NCI-H2196 (cell line): ENCODE measurements around the gene AQP2.
A peak's percentile ranks its signal among the peaks of the same experiment; 100 is the strongest.

ENCODE experiments used
- DNase-seq: peaks from one replicate; lab custom pipeline; 2025; ENCODE audit not compliant: unreplicated experiment; lab: John Stamatoyannopoulos, UW

Gene AQP2

DNA sequence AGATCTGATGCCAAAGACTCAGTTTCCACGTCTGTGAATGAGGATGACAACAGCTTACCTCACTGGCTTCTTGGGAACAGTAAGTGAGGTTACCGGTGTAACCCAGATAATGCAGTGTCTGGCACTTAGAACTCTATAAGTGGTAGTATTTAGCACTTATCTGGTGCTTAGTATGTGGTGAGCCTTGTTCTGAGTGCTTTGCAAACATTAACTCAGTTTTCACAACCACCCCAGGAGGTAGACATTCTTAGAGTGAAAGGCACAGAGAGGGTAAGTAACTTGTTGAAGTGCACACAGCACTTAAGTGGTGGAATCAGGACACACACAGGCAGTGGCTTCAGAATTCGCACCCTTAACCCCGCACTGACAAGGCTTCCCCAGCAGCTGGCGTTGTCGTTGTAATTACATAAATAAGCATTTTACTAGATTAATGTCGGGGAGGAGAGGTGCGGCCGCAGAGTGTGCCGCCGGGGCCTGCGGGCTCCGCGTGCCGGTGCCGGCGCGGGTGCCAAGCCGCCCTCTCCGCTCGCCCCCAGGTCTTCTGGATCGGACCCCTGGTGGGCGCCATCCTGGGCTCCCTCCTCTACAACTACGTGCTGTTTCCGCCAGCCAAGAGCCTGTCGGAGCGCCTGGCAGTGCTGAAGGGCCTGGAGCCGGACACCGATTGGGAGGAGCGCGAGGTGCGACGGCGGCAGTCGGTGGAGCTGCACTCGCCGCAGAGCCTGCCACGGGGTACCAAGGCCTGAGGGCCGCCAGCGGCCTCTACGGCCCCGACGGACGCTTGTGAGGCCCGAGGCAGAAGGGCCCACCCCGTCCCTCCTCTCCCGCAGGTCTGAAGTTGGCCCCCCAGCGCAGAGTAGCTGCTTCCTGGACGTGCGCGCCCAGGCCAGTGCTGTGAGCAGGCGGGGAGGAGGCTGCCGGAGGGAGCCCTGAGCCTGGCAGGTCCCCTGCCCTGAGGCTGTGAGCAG lies 4.6 kb downstream of the AQP2 start:
- no peak for DNase-seq

DNA sequence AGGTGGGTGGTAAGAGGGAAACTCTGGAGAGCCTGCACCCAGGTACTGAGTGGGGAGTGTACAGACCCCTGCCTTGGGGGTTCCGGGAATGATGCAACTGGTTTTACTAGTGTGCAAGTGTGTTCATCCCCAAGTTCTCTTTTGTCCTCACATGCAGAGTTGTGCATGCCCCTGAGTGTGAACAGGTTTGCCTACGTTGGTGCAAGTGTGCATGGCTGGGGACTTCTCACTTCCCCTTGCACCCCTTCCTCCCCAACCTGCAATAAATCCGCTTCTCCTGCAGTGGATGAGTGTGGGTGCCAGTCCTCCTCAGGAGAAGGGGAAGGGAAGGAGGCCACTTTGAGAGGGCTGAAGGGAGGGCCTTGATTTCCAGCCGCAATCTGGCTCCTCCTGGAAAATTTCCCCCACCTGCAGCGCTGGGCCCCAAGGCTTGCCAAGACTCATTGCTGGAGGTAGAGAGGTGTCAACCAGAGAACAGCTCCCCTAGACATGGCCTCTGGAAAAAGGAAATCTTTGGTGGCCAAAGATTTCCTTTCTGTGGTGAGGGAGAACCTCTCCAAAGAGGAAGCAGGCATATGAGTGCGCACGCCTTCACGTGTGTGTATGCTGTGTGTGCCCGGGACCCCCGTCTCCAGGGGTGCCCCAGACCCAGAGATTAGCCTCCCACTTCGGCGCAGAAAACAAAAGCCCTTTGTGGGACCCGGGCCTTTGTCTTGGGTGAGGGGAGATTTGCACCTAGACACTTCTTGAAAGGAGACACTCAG lies 5.5 kb downstream of the AQP2 start:
- no peak for DNase-seq

DNA sequence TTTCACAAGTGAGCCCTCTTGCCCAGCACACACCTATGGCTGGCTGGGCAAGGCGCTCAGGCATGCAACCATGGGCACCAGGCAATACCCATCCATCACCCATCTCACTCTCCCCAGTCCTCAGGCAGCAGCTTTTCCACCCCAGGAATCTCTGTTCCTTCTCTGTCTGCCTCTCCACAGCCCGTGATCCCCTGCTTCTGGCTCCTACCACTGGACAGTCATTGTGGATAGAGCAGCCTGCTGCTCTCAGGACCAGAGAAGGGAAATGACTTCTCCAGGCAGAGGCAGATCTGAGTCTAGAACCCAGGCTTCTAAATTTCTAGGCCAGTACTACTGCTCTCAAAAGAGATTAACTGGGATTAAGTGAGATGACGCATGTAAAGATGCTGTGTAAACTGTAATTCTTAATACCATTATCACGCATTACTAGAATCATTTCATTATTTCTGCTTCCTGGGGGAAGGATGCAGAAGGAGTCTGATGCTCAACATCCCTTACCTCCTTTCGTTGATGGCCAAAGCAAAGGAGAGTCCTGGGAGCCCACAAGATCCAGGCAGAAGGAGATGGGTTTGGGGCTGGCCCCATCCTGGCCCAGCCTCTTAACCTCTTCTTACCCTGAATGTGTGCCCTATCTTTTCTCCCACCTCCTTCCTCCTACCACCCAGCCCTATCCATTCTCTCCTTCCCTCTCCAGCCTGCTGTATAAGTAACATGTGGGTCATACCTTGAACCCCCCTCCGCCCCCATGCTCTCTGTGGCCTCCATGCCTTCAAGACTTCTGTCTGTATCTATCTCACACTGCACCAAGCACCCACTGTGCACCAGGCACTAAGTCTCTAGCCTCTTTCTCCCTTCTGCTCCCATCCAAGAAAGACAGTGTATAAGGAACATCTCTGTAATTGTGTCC lies 6.4 kb downstream of the AQP2 start:
- no peak for DNase-seq

DNA sequence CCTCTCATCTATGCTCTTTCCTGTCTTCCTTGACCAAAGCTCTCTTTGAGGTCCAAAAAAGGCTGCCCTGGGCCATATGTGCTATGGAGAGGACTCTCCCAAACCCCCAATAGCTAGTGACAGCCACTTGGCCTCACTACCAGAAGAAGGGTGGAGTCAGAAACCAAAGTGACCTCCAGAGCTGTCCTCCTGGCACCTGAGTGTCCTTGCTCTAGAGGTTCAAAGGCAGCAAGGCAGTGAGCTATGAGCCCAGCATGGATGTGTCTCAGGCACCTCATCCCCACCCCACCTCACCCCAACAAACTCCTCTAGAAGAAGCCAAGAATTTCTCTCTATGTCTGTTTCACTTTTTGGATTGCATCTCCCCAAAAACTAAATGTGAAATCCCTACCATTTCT lies 7.0 kb downstream of the AQP2 start:
- no peak for DNase-seq

DNA sequence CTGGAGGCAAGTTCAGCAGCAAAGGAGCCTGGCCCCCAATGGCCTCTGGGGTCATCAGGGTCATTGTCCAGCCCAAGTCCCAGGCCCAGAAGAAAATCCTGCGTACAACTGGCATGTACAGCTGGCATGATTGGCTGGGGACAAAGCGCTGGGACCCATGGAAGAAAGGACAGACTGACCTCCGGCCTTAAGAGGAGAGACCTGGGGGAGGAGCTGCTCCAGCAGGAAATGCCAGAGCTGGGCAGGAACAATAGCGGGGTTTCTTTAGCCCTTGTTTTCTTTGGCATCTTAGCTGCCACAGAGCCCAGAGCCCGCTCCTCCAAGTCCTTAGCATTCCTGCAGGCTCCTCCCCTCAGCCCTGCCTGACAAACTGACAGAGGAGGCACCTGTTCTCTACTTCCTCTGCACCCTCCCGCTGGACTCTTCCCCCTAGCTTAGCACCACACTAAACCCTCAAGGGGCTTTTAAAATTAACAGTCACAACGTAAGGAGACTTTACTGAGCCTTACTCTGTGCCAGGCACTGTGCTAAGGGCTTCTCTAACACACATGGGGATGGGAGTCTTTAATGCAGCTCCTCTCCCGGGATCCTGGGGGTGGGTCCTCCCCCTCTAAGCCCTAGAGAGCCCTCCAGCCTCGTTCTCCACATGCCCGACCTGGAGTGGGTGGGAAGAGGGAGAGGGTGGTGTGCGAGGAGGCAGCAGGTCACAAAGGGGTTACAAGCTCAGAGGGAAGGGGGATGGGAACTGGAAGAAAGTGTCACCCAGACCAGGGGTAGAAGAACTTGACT lies 9.3 kb downstream of the AQP2 start:
- DNase-seq = peak; percentile 33

DNA sequence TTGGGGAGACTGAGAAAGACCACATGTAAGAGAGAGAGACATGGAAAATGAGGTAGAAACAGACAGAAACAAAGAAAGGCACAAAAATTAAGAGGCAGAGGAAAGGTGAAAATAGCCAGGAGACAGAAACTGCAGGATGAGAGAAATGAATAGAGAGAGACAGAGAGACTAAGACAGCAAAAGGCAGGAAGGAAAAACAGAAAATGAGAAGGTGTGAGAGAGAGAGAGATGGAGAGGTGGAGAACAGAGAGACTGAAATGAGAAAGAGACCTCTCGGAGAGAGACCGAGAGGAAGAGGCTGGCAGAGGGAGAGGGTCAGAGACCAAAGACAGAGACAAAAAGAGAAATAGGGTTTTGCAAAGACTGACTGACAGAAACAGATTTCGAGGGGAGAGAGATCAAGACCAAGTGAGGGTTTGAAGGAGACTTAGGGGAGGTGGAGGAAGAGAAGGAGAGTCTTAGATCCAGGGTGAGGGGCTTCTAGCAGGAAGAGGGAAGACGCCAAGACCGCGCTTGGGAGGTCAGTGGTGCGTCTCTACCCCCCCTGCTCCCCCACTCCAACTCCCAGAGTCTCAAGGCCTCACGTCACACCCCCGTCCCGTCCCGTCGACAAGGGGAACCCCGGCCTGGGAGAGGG lies 10.1 kb downstream of the AQP2 start:
- no peak for DNase-seq

DNA sequence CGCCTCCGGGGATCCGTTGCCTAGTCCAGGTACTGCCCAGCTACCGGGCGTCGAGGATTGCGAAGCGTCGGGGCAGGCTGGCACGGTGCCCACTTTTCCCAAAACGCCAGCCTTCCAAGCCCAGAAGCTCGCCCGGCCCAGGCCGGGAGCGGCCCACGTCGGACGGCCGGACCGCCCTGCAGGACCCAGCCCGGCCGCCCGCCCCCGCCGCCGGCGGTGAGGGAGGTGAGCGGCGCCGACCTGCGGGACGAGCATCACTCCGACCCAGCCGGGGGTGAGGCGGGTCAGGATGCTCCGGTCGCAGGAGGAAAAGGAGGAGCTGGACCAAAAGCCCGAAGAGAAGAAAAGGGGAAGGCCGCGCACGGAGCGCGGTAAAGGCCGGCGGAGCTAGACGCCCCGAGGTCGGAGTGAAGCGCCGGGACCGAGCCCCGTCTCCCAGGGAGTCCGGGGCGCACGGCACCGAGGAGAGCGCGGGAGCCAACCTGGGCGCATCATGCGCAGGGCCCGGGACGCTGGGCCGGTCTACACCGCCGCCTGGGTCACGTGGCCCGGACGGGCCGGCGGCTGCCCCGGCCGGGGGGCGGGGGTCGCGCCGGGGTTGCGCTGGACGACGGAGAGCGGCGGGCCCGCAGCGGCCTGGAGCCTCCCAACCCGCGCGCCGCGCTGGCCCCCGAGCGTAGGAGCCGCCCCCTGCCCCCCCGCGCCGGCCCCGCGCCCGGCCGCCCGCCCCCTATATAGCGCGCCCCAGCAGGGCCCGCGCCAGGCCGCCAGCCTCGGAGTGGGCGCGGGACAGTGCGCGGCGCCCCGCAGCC lies 10.8 kb downstream of the AQP2 start, which contains the start of gene AQP5:
Gene AQP5 (plus strand): TSS at position 762 of the 812 bp plus-strand sequence. CDS start 146 bp downstream, outside the sequence.
- no peak for DNase-seq

DNA sequence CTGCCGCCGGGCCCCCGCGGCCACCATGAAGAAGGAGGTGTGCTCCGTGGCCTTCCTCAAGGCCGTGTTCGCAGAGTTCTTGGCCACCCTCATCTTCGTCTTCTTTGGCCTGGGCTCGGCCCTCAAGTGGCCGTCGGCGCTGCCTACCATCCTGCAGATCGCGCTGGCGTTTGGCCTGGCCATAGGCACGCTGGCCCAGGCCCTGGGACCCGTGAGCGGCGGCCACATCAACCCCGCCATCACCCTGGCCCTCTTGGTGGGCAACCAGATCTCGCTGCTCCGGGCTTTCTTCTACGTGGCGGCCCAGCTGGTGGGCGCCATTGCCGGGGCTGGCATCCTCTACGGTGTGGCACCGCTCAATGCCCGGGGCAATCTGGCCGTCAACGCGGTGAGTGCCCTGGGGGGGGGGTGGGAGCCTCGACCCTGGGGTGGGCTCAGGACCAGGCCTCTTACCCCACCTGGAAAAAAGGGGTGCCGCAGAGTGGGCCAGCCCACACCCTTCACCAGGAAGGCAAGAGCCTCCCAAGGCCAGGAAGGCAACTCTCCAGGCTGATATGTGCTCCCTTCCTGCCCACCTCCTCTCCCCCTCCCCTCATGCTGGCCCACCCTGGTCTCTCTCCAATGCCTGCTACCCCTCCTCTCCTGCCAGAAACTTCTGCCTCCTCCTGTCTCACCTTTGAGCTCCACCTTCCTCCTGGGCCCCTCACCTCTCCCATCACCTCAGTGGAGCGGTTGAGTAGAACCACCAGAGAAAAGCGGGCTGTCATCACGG lies 11.6 kb downstream of the AQP2 start:
- DNase-seq = no peak

DNA sequence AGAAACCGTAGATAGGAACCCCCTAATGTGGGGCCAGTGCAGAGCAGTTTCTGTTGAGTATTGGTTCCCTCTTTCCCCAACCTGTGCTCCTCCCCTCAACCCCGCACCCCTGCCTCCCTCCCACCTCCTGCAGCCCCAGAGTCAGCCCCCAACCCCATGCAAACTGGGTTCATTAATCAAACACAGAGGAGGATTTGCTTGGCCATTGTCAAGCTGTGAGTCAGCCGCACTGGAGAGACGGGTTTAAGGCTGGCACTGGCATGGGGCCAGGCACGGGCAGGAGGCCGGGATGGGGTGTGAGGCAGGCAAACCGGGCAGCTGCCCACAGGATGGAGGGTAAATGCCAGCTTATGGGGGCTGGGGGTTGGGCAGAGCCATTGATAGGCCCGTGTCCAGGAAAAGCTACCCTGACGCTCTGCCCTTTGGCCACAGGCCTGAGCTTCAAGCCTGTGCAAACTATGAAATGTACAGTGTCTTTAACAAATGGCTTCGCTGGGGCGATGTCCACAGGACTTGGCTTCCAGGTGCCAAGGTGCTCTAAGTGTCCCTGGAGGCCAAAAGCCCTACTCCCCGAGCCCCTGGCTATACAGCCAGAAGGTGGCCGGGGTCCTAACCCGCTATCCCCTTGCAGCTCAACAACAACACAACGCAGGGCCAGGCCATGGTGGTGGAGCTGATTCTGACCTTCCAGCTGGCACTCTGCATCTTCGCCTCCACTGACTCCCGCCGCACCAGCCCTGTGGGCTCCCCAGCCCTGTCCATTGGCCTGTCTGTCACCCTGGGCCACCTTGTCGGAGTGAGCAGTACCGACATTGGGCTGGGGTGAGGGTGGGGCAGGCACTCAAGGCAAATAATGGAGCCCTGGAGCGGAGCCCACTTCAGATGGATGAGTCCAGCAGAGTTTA lies 12.6 kb downstream of the AQP2 start:
- DNase-seq = peak; percentile 96

DNA sequence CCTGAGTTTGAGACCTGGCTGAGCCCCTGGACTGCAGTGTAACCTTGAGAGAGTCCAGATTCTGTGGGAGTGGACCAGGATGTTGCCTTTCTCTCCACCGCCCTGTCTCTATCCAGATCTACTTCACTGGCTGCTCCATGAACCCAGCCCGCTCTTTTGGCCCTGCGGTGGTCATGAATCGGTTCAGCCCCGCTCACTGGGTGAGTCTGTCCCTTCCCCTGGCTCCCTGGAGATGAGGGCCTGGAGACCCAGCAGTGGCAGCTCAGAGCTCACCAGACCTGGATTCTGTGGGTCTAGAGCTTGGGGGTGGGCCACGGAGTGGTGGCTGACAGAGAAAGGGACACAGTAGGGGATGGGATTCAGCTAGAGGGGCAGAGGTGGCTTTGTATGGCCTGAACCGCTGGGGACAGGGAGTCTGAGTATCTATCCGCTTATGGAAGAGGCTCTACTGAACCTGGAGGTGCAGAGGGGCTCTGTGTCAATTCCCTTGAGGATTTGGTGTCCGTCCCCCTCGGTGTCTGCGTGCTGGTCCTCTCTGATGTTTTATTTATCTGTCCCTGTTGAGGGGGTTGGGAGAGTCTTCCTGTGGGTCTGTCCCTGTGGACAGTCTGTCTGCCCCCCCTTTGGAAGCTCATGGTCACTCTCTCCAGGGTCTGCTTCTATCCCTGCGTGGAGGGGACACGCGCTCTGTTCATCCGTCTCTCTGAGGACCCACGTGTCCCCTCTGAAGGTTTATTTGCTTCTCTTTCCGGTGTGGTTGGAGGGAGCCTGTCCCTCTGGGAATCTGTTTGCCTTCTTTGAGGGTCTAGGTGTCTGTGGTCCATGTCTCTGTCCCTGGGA lies 13.7 kb downstream of the AQP2 start:
- no peak for DNase-seq

DNA sequence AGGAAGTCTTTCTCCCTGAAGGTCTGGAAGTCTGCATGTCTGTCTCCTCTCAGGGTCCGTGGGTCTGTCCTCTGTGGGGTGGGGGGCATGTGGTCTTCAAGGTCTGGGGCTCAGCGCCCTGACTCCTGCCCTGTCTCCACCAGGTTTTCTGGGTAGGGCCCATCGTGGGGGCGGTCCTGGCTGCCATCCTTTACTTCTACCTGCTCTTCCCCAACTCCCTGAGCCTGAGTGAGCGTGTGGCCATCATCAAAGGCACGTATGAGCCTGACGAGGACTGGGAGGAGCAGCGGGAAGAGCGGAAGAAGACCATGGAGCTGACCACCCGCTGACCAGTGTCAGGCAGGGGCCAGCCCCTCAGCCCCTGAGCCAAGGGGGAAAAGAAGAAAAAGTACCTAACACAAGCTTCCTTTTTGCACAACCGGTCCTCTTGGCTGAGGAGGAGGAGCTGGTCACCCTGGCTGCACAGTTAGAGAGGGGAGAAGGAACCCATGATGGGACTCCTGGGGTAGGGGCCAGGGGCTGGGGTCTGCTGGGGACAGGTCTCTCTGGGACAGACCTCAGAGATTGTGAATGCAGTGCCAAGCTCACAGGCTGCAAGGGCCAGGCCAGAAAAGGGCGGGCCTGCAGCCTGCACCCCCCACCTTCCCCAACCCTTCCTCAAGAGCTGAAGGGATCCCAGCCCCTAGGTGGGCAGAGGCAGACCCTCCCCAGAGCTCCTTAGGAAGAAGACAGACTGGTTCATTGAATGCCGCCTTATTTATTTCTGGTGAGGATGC lies 14.5 kb downstream of the AQP2 start:
- no peak for DNase-seq

DNA sequence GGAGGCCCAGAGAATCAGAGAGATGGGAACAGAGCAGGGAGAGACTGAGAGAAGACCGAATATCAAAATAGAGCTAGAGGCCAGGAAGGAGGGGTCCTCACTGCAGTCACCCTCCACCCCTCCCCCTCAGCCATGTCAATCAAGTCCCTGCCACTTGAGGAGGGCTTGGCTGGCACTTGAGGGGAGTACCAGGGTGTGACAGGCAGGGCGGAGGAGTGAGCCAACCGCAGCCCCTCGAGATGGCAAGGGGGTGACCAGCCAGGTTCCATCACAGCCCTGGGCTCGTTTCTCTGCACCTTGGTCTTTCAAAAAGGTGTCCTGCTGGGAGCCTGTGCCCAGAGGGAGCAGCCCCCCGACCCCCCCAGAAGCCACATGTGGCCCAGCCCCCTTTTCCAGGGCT lies 15.3 kb downstream of the AQP2 start:
- DNase-seq = no peak

DNA sequence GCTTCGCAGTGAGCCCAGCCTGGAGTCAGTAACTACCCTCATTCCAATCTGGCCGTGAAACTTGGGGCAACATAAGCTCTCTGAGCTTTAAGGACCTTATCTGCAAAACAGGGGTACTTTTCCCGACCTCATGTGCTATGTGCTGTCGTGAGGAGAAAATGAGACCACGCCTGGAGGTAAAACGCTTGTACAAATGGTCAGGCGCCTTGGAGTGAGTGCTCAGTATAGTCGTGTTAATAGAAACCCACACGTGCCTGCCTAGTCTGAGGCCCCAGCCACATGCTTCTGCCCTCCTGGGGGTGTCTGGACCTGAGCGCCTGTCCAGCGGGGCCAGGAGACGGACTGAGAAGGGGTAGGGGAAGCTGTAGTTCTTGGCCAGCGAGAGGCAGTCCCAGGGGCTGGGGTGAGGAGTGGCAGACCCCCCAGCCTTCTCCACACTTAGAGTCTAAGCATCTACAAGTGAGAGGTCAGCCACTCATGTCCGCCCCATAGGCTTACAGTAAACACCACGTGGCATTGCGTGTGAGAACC lies 16.0 kb downstream of the AQP2 start:
- DNase-seq = no peak

DNA sequence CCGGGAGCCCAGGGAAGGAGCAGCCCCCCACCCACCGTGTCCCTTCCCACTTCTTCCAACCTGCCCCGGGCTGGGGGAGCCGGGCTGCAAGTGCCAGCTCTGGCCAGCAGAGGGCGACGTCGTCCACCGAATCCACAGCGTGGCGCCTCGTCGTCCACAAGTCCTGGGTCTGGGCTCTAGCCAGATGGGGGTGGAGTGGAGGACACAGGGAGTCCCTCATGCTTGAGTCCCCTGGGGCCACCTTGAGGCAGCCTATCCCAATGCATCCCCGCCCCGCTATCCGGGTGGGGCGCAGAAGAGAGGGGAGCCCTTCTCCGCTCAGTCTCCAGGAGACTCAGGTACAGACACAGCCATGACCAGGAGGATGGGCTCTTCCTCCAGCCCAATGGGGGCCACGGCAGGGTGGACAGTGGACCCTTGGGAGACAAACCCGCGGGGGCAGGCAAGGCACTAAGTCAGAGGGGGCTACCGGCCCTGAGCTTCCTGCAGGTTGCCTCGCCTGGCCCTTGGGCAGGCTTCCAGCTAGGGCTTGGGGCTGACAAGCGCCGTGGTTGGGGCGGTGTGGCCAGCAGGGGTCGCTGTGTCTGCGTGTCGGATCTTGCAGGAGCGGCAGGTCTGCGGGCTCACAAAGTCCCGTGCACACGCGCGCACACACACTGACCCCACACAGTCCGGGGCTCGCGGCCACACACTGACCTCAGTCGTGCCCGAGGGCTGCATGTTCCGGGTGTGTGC lies 16.7 kb downstream of the AQP2 start:
- peak; percentile 92 for DNase-seq
